Sciatic nerve (tissue), 2 donors: ENCODE results near the gene P2RY14. TPM values are rescaled to one million over a fixed set of nuclear protein-coding genes. Genes with fewer than 3 reads are reported as not detected.

Experiments
- ATAC-seq: fragments of 200-7000 bp; cut with Tn5 transposase; one replicate; pipeline ENCODE4 v1.9.1; 2020; ENCODE audit warnings: mild to moderate bottlenecking, moderate library complexity
- DNase-seq: peaks from one replicate; pipeline ENCODE4 v3.0.0-alpha.2; 2020; ENCODE audit warnings: low spot score
- intact Hi-C: fragments of 100-400 bp; cut with DNase I; formaldehyde crosslinking; loops from one replicate; pipeline ENCODE4 v1.14.2; 2022
- total RNA-seq: library from RNA; stranded (reverse); fragmentation: NEBNext Ultra II Directional; extraction: Animal tissue kit (Norgen Biotek cat#: 25700); gene quantifications from one replicate; pipeline ENCODE4 v1.2.1, GENCODE V29; 2021
- donor health status: DM: no; HTN: no; CAD: no.
- donor health status: DM: no; HTN: no; CAD: no.

P2RY14 gene
- 8.9 TPM for total RNA-seq

- ATAC-seq (peak; percentile 38), DNase-seq (no peak)
- intact Hi-C loops = loop anchor here (10.0 kb wide), 1 partner anchor 103 kb away; no protein-coding TSS in a partner anchor
Measured at GRCh38 chr3:151278230-151278629, at the start of gene P2RY14. Gene P2RY14, minus strand, starts transcription at chr3:151278542. Its CDS starts 64,226 bp downstream, at chr3:151214316.

GRCh38 chr3:151327571-151328198 lies 49.3 kb upstream of the P2RY14 start:
- peak; percentile 58 for ATAC-seq
- intact Hi-C loops = no loop called here
- no peak for DNase-seq

- ATAC-seq = no peak
- DNase-seq = no peak
- intact Hi-C loops = no loop called here
Measured at GRCh38 chr3:151322511-151322910, 44.2 kb upstream of the P2RY14 start.

GRCh38 chr3:151321526-151321925 lies 43.2 kb upstream of the P2RY14 start:
- no peak for DNase-seq
- no peak for ATAC-seq
- intact Hi-C loops = no loop called here

- intact Hi-C loops = no loop called here
- ATAC-seq = no peak
- DNase-seq = no peak
Measured at GRCh38 chr3:151320131-151320530, 41.8 kb upstream of the P2RY14 start.

GRCh38 chr3:151319628-151320027 lies 41.3 kb upstream of the P2RY14 start:
- ATAC-seq = no peak
- no peak for DNase-seq

GRCh38 chr3:151318991-151319390 lies 40.6 kb upstream of the P2RY14 start:
- intact Hi-C loops = no loop called here
- no peak for ATAC-seq
- DNase-seq = no peak

More at GRCh38 chr3:151319628-151320027, 41.3 kb upstream of the P2RY14 start:
- intact Hi-C loops = no loop called here

GRCh38 chr3:151318313-151318712 lies 40.0 kb upstream of the P2RY14 start:
- intact Hi-C loops = no loop called here
- DNase-seq = no peak
- no peak for ATAC-seq

- DNase-seq (no peak), ATAC-seq (no peak)
- intact Hi-C loops = no loop called here
Measured at GRCh38 chr3:151316267-151316991, 38.1 kb upstream of the P2RY14 start, which contains the start of gene GPR87. Gene GPR87, minus strand, starts transcription at chr3:151316820. Its CDS starts 16,720 bp downstream, at chr3:151300100.

GRCh38 chr3:151315846-151316245 lies 37.5 kb upstream of the P2RY14 start:
- intact Hi-C loops = no loop called here
- ATAC-seq (no peak), DNase-seq (no peak)

GRCh38 chr3:151315136-151315535 lies 36.8 kb upstream of the P2RY14 start:
- DNase-seq (no peak), ATAC-seq (no peak)
- intact Hi-C loops = no loop called here

GRCh38 chr3:151314593-151314992 lies 36.3 kb upstream of the P2RY14 start:
- no peak for DNase-seq
- ATAC-seq = no peak
- intact Hi-C loops = no loop called here

- DNase-seq = no peak
- ATAC-seq = no peak
- intact Hi-C loops = no loop called here
Measured at GRCh38 chr3:151314137-151314536, 35.8 kb upstream of the P2RY14 start.

GRCh38 chr3:151312972-151313371 lies 34.6 kb upstream of the P2RY14 start:
- intact Hi-C loops = no loop called here
- DNase-seq (no peak), ATAC-seq (no peak)

GRCh38 chr3:151309566-151309965 lies 31.2 kb upstream of the P2RY14 start:
- intact Hi-C loops = no loop called here
- DNase-seq (no peak), ATAC-seq (no peak)

- intact Hi-C loops = no loop called here
- DNase-seq = no peak
- no peak for ATAC-seq
Measured at GRCh38 chr3:151307583-151308488, 29.5 kb upstream of the P2RY14 start.

GRCh38 chr3:151307131-151307530 lies 28.8 kb upstream of the P2RY14 start:
- no peak for DNase-seq
- ATAC-seq = no peak
- intact Hi-C loops = no loop called here

- ATAC-seq (no peak), DNase-seq (no peak)
- intact Hi-C loops = no loop called here
Measured at GRCh38 chr3:151306168-151306810, 27.9 kb upstream of the P2RY14 start.

GRCh38 chr3:151305775-151306151 lies 27.4 kb upstream of the P2RY14 start:
- DNase-seq (no peak), ATAC-seq (no peak)
- intact Hi-C loops = no loop called here
